Prostate gland (tissue), 2 donors: Measurements from ENCODE around the gene FMN1. TPM values are rescaled to one million over a fixed set of nuclear protein-coding genes. Genes with fewer than 3 reads are reported as not detected.

Source experiments
- DNase-seq: peaks from one replicate; pipeline ENCODE4 v3.0.0-alpha.2; 2019; ENCODE audit warnings: low spot score
- H3K27ac ChIP-seq, 2 donors: fragments of 200-600 bp; sonication (generic); 2 replicates each; pipeline ENCODE4 v1.5.1; 2017 to 2019
- H3K27me3 ChIP-seq: fragments of 200-600 bp; sonication (generic); replicated peaks from 2 replicates; pipeline ENCODE4 v1.5.1; 2019; ENCODE audit not compliant: insufficient read depth
- H3K36me3 ChIP-seq, 2 donors: fragments of 200-600 bp; sonication (generic); 1 replicate in 1 of 2; 2 replicates in 1 of 2; pipeline versions ENCODE4 v1.5.1 to v1.8.1; 2017 to 2019
- H3K4me1 ChIP-seq: fragments of 200-600 bp; sonication (generic); replicated peaks from 2 replicates; pipeline ENCODE4 v1.5.1; 2019
- H3K4me3 ChIP-seq, 2 donors: fragments of 200-600 bp; sonication (generic); 2 replicates each; pipeline ENCODE4 v1.5.1; 2017 to 2019
- H3K9me3 ChIP-seq: fragments of 200-600 bp; sonication (generic); 2 replicates; pipeline ENCODE4 v1.5.1; 2017
- CTCF ChIP-seq, 4 experiments: fragments of 200-600 bp in 2 of 4; fragments of 450-650 bp in 2 of 4; sonication (generic) in 2 of 4; IDR thresholded peaks; 1 replicate in 3 of 4; 2 replicates in 1 of 4; pipeline ENCODE4 v1.5.1; 2016 to 2019; ENCODE audit warnings: antibody characterized with exemption in 4 of 4, mild to moderate bottlenecking in 2 of 4, moderate library complexity in 2 of 4
- POLR2A ChIP-seq: fragments of 450-650 bp; IDR thresholded peaks from one replicate; pipeline ENCODE4 v1.6.1; 2016; ENCODE audit warnings: antibody characterized with exemption, mild to moderate bottlenecking
- POLR2AphosphoS5 ChIP-seq: sonication (generic); formaldehyde crosslinking; IDR thresholded peaks from one replicate; pipeline ENCODE4 v1.6.1; 2017; ENCODE audit warnings: antibody characterized with exemption
- WGBS: methylation state at CpG from one replicate; pipeline ENCODE4 v1.1.5; 2018; 5-methylcytosine and 5-hydroxymethylcytosine counted together
- intact Hi-C: fragments of 100-400 bp; cut with DNase I; formaldehyde crosslinking; loops from one replicate; pipeline ENCODE4 v1.14.2; 2022
- total RNA-seq, 2 donors: library from RNA; depleted of rRNA; stranded (reverse); fragments of >200 nt; gene quantifications; one replicate each; pipeline ENCODE4 v1.1.0, GENCODE V29; 2016

The FMN1 gene
- total RNA-seq, 2 donors from 2014 or later, result 7.1 to 32.5 TPM

- Histone ChIP-seq H3K4me1 (peaks cover 12% of the 10 kb centered on the region), H3K9me3 (no peaks in the 10 kb centered on the region), H3K4me3 (no peak overlapping the region), H3K36me3 (no peaks in the 10 kb centered on the region), H3K27ac (peak overlapping the region; percentile 57 to 68), H3K27me3 (no peaks in the 10 kb centered on the region)
- intact Hi-C loops, result no loop called here
- WGBS, result 45% methylated on average over 2 of the region's 2 CpGs
- DNase-seq, result peak; percentile 86
- TF ChIP-seq POLR2AphosphoS5, result peak; percentile 62
- TF ChIP-seq CTCF (IDR thresholded peaks at IDR 0.05), result peak in 1 of 4 experiments; percentile 26
- no peak for TF ChIP-seq POLR2A
Observed at GRCh38 chr15:33022629-33023028, 171.9 kb downstream of the FMN1 start.

- TF ChIP-seq CTCF (IDR thresholded peaks at IDR 0.05) (peak; percentile 49 to 81 (median 75)), POLR2A (no peak), POLR2AphosphoS5 (peak; percentile 44)
- Histone ChIP-seq H3K27me3 (no peaks in the 10 kb centered on the region), H3K4me3 (no peak overlapping the region), H3K4me1 (peaks cover 12% of the 10 kb centered on the region), H3K36me3 (no peaks in the 10 kb centered on the region), H3K9me3 (no peaks in the 10 kb centered on the region), H3K27ac (peak overlapping the region; percentile 57 to 68)
- 22% methylated on average over 4 of the region's 4 CpGs for WGBS
- intact Hi-C loops, result no loop called here
- DNase-seq, result peak; percentile 62
Observed at GRCh38 chr15:33021806-33022389, 172.6 kb downstream of the FMN1 start.

GRCh38 chr15:33019354-33019981 is 175.0 kb downstream of the FMN1 start:
- 96% methylated on average over 41 of the region's 43 CpGs for WGBS

GRCh38 chr15:33016405-33017024 is 178.0 kb downstream of the FMN1 start:
- Histone ChIP-seq H3K4me1 (no peaks in the 10 kb centered on the region), H3K27me3 (no peaks in the 10 kb centered on the region), H3K36me3 (no peaks in the 10 kb centered on the region), H3K4me3 (no peak overlapping the region), H3K9me3 (no peaks in the 10 kb centered on the region), H3K27ac (peak overlapping the region; percentile 1 to 20)
- 69% methylated on average over 10 of the region's 10 CpGs for WGBS
- intact Hi-C loops, result no loop called here
- peak; percentile 26 for TF ChIP-seq POLR2AphosphoS5
- TF ChIP-seq POLR2A, result no peak
- DNase-seq, result peak; percentile 21

More at GRCh38 chr15:33019354-33019981, 175.0 kb downstream of the FMN1 start:
- Histone ChIP-seq H3K9me3 (no peaks in the 10 kb centered on the region), H3K4me1 (peaks cover 5% of the 10 kb centered on the region), H3K4me3 (no peak overlapping the region), H3K27ac (no peak overlapping the region), H3K27me3 (no peaks in the 10 kb centered on the region), H3K36me3 (no peaks in the 10 kb centered on the region)
- intact Hi-C loops, result no loop called here
- TF ChIP-seq CTCF (IDR thresholded peaks at IDR 0.05) (no peak), POLR2AphosphoS5 (no peak), POLR2A (no peak)
- no peak for DNase-seq

- intact Hi-C loops, result no loop called here
- H3K27ac ChIP-seq, result no peak overlapping the region
- 85% methylated on average over 1 of the region's 1 CpG for WGBS
Observed at GRCh38 chr15:33014586-33014985, 179.9 kb downstream of the FMN1 start.

More at GRCh38 chr15:33014586-33014985, 179.9 kb downstream of the FMN1 start:
- Histone ChIP-seq H3K4me1 (no peaks in the 10 kb centered on the region), H3K27me3 (no peaks in the 10 kb centered on the region), H3K4me3 (no peak overlapping the region), H3K36me3 (no peaks in the 10 kb centered on the region), H3K9me3 (no peaks in the 10 kb centered on the region)
- DNase-seq, result no peak
- TF ChIP-seq CTCF (IDR thresholded peaks at IDR 0.05) (no peak), POLR2AphosphoS5 (no peak), POLR2A (no peak)
